Measurements from ENCODE around the gene TBRG4.

TBRG4 gene

GRCh38 chr7:45053941-45054340, 57.6 kb downstream of the TBRG4 start:
- H2AFZ ChIP-seq (ENCODE audit: low read depth, low read length), result no peak overlapping the region
- no peak overlapping the region for H3K4me3 ChIP-seq (ENCODE audit: low read depth in 1 of 2, low read length in 2 of 2)
- no peak overlapping the region for H3K4me2 ChIP-seq (ENCODE audit: insufficient read depth, low read length)
- H3K9ac ChIP-seq (ENCODE audit: low read depth, low read length), result no peak overlapping the region
- H4K20me1 ChIP-seq (ENCODE audit: insufficient read depth, low read length), result peaks cover 63% of the 10 kb centered on the region
- H3K9me3 ChIP-seq (ENCODE audit: insufficient read depth, low read length, severe bottlenecking), result no peaks in the 10 kb centered on the region
- ATAC-seq (ENCODE audit: insufficient read depth, low read depth) (no peak), DNase-seq (no peak)
- no peaks in the 10 kb centered on the region for H3K4me1 ChIP-seq (ENCODE audit: insufficient read depth, low read length)
- H3K79me2 ChIP-seq (ENCODE audit: insufficient read depth, low read length), result peaks cover 92% of the 10 kb centered on the region
- TF ChIP-seq EZH2 (IDR thresholded peaks at IDR 0.05; ENCODE audit: borderline replicate concordance, low read depth, low read length, severe bottlenecking) (no peak), CTCF (IDR thresholded peaks at IDR 0.05; ENCODE audit: borderline replicate concordance, extremely low read depth, low read length, poor library complexity, severe bottlenecking) (no peak)
- no peaks in the 10 kb centered on the region for H3K27me3 ChIP-seq (ENCODE audit: insufficient read depth, low read length, poor library complexity)
- no peak overlapping the region for H3K27ac ChIP-seq (ENCODE audit: low read length)
- H3K36me3 ChIP-seq (ENCODE audit: insufficient read depth, low read length), result peaks cover 70% of the 10 kb centered on the region

GRCh38 chr7:45053401-45053800, 58.1 kb downstream of the TBRG4 start:
- no peak for ATAC-seq (ENCODE audit: insufficient read depth, low read depth)
- H3K4me3 ChIP-seq (ENCODE audit: low read depth in 1 of 2, low read length in 2 of 2), result no peak overlapping the region
- H3K79me2 ChIP-seq (ENCODE audit: insufficient read depth, low read length), result peaks cover 93% of the 10 kb centered on the region
- no peak overlapping the region for H3K27ac ChIP-seq (ENCODE audit: low read length)
- H3K9me3 ChIP-seq (ENCODE audit: insufficient read depth, low read length, severe bottlenecking), result no peaks in the 10 kb centered on the region
- no peak overlapping the region for H3K9ac ChIP-seq (ENCODE audit: low read depth, low read length)
- no peak overlapping the region for H2AFZ ChIP-seq (ENCODE audit: low read depth, low read length)
- no peak for DNase-seq
- peaks cover 76% of the 10 kb centered on the region for H3K36me3 ChIP-seq (ENCODE audit: insufficient read depth, low read length)
- H3K27me3 ChIP-seq (ENCODE audit: insufficient read depth, low read length, poor library complexity), result no peaks in the 10 kb centered on the region
- TF ChIP-seq EZH2 (IDR thresholded peaks at IDR 0.05; ENCODE audit: borderline replicate concordance, low read depth, low read length, severe bottlenecking), result no peak
- no peak for TF ChIP-seq CTCF (IDR thresholded peaks at IDR 0.05; ENCODE audit: borderline replicate concordance, extremely low read depth, low read length, poor library complexity, severe bottlenecking)
- no peak overlapping the region for H3K4me2 ChIP-seq (ENCODE audit: insufficient read depth, low read length)
- peaks cover 66% of the 10 kb centered on the region for H4K20me1 ChIP-seq (ENCODE audit: insufficient read depth, low read length)
- H3K4me1 ChIP-seq (ENCODE audit: insufficient read depth, low read length), result no peaks in the 10 kb centered on the region

GRCh38 chr7:45052011-45052410, 59.5 kb downstream of the TBRG4 start:
- Histone ChIP-seq H3K79me2 (ENCODE audit: insufficient read depth, low read length) (peaks cover 94% of the 10 kb centered on the region), H2AFZ (ENCODE audit: low read depth, low read length) (no peak overlapping the region), H3K36me3 (ENCODE audit: insufficient read depth, low read length) (peaks cover 80% of the 10 kb centered on the region), H3K27me3 (ENCODE audit: insufficient read depth, low read length, poor library complexity) (no peaks in the 10 kb centered on the region), H3K27ac (ENCODE audit: low read length) (no peak overlapping the region), H3K9ac (ENCODE audit: low read depth, low read length) (no peak overlapping the region), H4K20me1 (ENCODE audit: insufficient read depth, low read length) (peaks cover 65% of the 10 kb centered on the region), H3K9me3 (ENCODE audit: insufficient read depth, low read length, severe bottlenecking) (no peaks in the 10 kb centered on the region), H3K4me2 (ENCODE audit: insufficient read depth, low read length) (no peak overlapping the region), H3K4me1 (ENCODE audit: insufficient read depth, low read length) (no peaks in the 10 kb centered on the region), H3K4me3 (ENCODE audit: low read depth in 1 of 2, low read length in 2 of 2) (no peak overlapping the region)
- DNase-seq, result no peak
- TF ChIP-seq CTCF (IDR thresholded peaks at IDR 0.05; ENCODE audit: borderline replicate concordance, extremely low read depth, low read length, poor library complexity, severe bottlenecking), result no peak
- ATAC-seq (ENCODE audit: insufficient read depth, low read depth), result no peak

GRCh38 chr7:45050198-45050597, 61.3 kb downstream of the TBRG4 start:
- no peaks in the 10 kb centered on the region for H3K27me3 ChIP-seq (ENCODE audit: insufficient read depth, low read length, poor library complexity)
- no peaks in the 10 kb centered on the region for H3K9me3 ChIP-seq (ENCODE audit: insufficient read depth, low read length, severe bottlenecking)
- no peak overlapping the region for H2AFZ ChIP-seq (ENCODE audit: low read depth, low read length)
- H3K4me1 ChIP-seq (ENCODE audit: insufficient read depth, low read length), result no peaks in the 10 kb centered on the region
- H3K9ac ChIP-seq (ENCODE audit: low read depth, low read length), result no peak overlapping the region
- H3K4me3 ChIP-seq (ENCODE audit: low read depth in 1 of 2, low read length in 2 of 2), result no peak overlapping the region
- H3K4me2 ChIP-seq (ENCODE audit: insufficient read depth, low read length), result no peak overlapping the region
- DNase-seq (no peak), ATAC-seq (ENCODE audit: insufficient read depth, low read depth) (no peak)
- H3K79me2 ChIP-seq (ENCODE audit: insufficient read depth, low read length), result peaks cover 93% of the 10 kb centered on the region
- no peak for TF ChIP-seq EZH2 (IDR thresholded peaks at IDR 0.05; ENCODE audit: borderline replicate concordance, low read depth, low read length, severe bottlenecking)
- no peak for TF ChIP-seq CTCF (IDR thresholded peaks at IDR 0.05; ENCODE audit: borderline replicate concordance, extremely low read depth, low read length, poor library complexity, severe bottlenecking)
- no peak overlapping the region for H3K27ac ChIP-seq (ENCODE audit: low read length)
- H4K20me1 ChIP-seq (ENCODE audit: insufficient read depth, low read length), result peaks cover 64% of the 10 kb centered on the region
- peaks cover 94% of the 10 kb centered on the region for H3K36me3 ChIP-seq (ENCODE audit: insufficient read depth, low read length)
